Activated CD8-positive, alpha-beta T cell treated with anti-CD3 and anti-CD28 coated beads for 36 hours (primary cell): Measurements from ENCODE around the gene FAM13C. TPM values are rescaled to one million over a fixed set of nuclear protein-coding genes. Genes with fewer than 3 reads are reported as not detected.

Experiments used
- ATAC-seq: fragments of 200-7000 bp; cut with Tn5 transposase; one replicate; pipeline ENCODE4 v1.10.0; 2021; ENCODE audit warnings: mild to moderate bottlenecking, moderate library complexity
- CTCF ChIA-PET: fragments of 350-600 bp; sonication (Branson Sonifier 250); formaldehyde crosslinking; loops from one replicate; lab custom pipeline; 2021; ENCODE audit warnings: antibody characterized with exemption; lab: Charles Lee
- POLR2A ChIA-PET: fragments of 350-600 bp; sonication (Branson Sonifier 250); formaldehyde crosslinking; loops from one replicate; lab custom pipeline; 2021; ENCODE audit warnings: antibody characterized with exemption; lab: Charles Lee
- DNase-seq: peaks from one replicate; pipeline ENCODE4 v3.0.0-alpha.2; 2020
- H3K27ac Mint-ChIP-seq: one replicate; pipeline ENCODE4 v1.8.0; 2021; ENCODE audit warnings: mild to moderate bottlenecking, mixed read lengths
- H3K27me3 Mint-ChIP-seq: one replicate; pipeline ENCODE4 v1.8.0; 2021; ENCODE audit warnings: mixed read lengths
- H3K36me3 Mint-ChIP-seq: one replicate; pipeline ENCODE4 v1.8.0; 2021; ENCODE audit warnings: low read depth, mixed read lengths
- H3K4me1 Mint-ChIP-seq: one replicate; pipeline ENCODE4 v1.8.0; 2021; ENCODE audit warnings: low read depth, mixed read lengths
- H3K4me3 Mint-ChIP-seq: one replicate; pipeline ENCODE4 v1.8.0; 2021; ENCODE audit warnings: mild to moderate bottlenecking, moderate library complexity, mixed read lengths
- H3K9me3 Mint-ChIP-seq: one replicate; pipeline ENCODE4 v1.8.0; 2021; ENCODE audit warnings: mixed read lengths
- intact Hi-C: fragments of 100-400 bp; cut with micrococcal nuclease; formaldehyde crosslinking; loops from one replicate; pipeline ENCODE4 v1.10.0; 2022
- total RNA-seq, 2 experiments: library from RNA; stranded (reverse); gene quantifications; one replicate each; pipeline ENCODE4 v1.2.3, GENCODE V29; 2021
- TF ChIP-seq, protein P1 (sequence below): fragments of 200-600 bp; IDR thresholded peaks from one replicate; pipeline ENCODE4 v1.8.0; 2022; ENCODE audit warnings: antibody characterized with exemption, mild to moderate bottlenecking

FAM13C gene
- total RNA-seq, 2 experiments from 2014 or later = not detected

DNA sequence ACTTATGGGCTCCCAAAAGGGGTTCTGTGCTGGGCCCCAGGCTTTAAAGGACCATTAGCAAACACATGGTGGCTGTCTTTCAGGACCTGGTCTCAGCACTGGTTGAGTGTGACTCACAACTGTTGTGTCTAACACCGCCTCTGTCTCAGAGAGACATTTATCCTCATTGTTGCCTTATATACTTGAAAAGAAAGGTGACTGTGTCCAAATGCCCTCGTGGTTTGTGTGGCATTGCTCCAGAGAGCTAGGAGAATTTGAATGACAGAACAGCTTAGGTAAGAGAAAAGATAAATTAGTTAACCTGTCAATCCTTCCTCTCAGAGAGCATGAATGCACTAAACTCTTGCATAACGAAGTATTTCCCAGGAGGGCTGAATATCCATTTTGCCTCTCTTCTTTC is 14.5 kb upstream of the FAM13C start:
- TF ChIP-seq, protein P1, sequence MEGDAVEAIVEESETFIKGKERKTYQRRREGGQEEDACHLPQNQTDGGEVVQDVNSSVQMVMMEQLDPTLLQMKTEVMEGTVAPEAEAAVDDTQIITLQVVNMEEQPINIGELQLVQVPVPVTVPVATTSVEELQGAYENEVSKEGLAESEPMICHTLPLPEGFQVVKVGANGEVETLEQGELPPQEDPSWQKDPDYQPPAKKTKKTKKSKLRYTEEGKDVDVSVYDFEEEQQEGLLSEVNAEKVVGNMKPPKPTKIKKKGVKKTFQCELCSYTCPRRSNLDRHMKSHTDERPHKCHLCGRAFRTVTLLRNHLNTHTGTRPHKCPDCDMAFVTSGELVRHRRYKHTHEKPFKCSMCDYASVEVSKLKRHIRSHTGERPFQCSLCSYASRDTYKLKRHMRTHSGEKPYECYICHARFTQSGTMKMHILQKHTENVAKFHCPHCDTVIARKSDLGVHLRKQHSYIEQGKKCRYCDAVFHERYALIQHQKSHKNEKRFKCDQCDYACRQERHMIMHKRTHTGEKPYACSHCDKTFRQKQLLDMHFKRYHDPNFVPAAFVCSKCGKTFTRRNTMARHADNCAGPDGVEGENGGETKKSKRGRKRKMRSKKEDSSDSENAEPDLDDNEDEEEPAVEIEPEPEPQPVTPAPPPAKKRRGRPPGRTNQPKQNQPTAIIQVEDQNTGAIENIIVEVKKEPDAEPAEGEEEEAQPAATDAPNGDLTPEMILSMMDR = no peak
- no peak overlapping the region for H3K4me3 Mint-ChIP-seq

DNA sequence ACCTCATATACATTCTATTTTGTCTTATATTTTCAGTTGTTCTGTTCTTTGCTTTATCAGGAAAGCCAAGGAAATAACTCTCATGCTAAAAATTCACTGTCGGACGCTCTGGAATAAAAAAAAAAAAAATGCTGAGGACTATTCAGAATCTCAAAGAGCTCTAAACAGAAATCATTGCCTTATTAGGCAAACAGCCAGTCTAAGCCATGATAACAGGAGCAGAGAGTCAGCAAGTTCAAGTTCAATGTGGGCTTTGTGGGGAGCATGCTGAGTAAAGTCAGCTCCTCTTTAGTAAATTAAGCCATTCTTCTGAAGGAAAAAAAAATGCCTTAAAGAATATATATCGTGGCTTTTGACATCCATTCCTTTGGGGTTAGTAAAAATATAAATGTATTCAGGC is 13.6 kb upstream of the FAM13C start:
- POLR2A ChIA-PET = no interaction called here

More for the DNA sequence above, 14.5 kb upstream of the FAM13C start:
- Mint-ChIP-seq H3K36me3 (no peaks in the 10 kb centered on the region), H3K4me1 (no peaks in the 10 kb centered on the region), H3K27ac (no peak overlapping the region), H3K27me3 (no peaks in the 10 kb centered on the region), H3K9me3 (no peaks in the 10 kb centered on the region)
- DNase-seq (no peak), ATAC-seq (no peak)
- intact Hi-C loops = no loop called here
- ChIA-PET POLR2A (no interaction called here), CTCF (no interaction called here)

DNA sequence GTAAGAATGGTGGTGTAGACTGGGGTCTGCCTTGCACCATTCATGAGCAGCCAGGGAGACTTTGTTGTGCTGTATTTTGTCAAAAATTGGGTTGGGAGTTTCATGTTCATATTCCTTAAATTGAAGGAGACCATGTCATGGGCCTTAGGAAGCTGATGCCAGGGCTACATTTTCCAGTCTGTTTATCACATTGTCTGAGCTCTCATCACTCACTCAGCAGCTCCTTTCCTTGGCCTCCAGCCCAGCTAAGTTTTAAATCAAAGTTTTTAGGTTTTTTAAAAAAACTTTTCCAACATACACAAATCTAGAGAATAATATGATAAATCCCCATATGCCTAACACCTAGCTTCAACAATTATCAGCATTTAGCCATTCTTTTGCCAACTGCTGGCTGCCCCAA is 12.6 kb upstream of the FAM13C start:
- DNase-seq = no peak
- intact Hi-C loops = no loop called here
- H3K27me3 Mint-ChIP-seq = no peaks in the 10 kb centered on the region
- H3K36me3 Mint-ChIP-seq = no peaks in the 10 kb centered on the region
- ChIA-PET POLR2A (no interaction called here), CTCF (no interaction called here)
- no peaks in the 10 kb centered on the region for H3K9me3 Mint-ChIP-seq
- no peak for ATAC-seq
- H3K27ac Mint-ChIP-seq = no peak overlapping the region
- no peaks in the 10 kb centered on the region for H3K4me1 Mint-ChIP-seq
- TF ChIP-seq, protein P1 = no peak
- no peak overlapping the region for H3K4me3 Mint-ChIP-seq

More for the DNA sequence above, 13.6 kb upstream of the FAM13C start:
- Mint-ChIP-seq H3K4me1 (no peaks in the 10 kb centered on the region), H3K36me3 (no peaks in the 10 kb centered on the region), H3K9me3 (no peaks in the 10 kb centered on the region), H3K27ac (no peak overlapping the region), H3K4me3 (no peak overlapping the region), H3K27me3 (no peaks in the 10 kb centered on the region)
- ATAC-seq (no peak), DNase-seq (no peak)
- TF ChIP-seq, protein P1 = no peak
- CTCF ChIA-PET = no interaction called here
- intact Hi-C loops = no loop called here

DNA sequence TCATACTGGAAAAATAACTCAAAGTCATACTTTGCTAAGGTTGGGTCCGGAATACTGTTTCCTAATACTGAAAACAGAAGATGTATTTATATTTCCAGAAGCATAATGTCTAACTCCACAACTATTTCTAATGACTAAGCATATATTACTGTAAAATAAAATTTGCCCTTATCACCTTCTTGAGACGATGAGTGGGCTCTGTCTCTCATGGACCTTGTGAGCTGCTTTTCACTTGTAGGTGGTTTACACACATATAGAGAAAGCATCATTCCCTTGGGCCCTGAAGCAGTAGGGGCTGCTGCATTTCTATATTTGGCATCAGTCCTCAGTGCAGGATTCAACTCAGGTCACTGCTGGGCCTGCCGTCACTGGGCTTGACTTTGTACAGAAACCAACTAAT is 10.7 kb upstream of the FAM13C start:
- Mint-ChIP-seq H3K9me3 (no peaks in the 10 kb centered on the region), H3K27me3 (no peaks in the 10 kb centered on the region), H3K4me1 (no peaks in the 10 kb centered on the region), H3K36me3 (no peaks in the 10 kb centered on the region), H3K27ac (no peak overlapping the region), H3K4me3 (no peak overlapping the region)
- POLR2A ChIA-PET = no interaction called here
- TF ChIP-seq, protein P1 = no peak
- intact Hi-C loops = no loop called here
- ATAC-seq = no peak
- CTCF ChIA-PET = interaction anchor here (1.3 kb wide), 1 partner anchor 249 kb away, joined by 3 read pairs; no protein-coding TSS in a partner anchor
- no peak for DNase-seq

DNA sequence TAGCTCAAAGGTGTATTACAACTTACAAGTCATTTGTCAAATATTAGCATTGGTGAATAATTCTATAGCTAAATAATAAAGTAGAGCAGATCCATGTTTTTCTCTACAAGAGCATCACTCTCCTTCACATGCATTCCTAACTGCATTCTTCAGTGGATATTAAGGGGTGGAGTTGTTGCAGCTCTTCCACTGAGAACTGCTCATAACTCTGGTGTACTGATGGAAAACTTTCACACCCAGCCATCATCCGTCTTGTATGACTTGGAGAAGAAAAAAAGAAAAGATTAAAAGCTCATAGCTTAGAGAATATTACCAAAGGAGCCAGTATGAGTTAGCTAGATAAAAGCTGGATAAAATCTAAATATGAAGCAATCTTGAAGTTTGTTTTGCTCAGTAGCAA is 10.2 kb upstream of the FAM13C start:
- intact Hi-C loops = no loop called here
- no peak for ATAC-seq
- CTCF ChIA-PET = no interaction called here
- POLR2A ChIA-PET = no interaction called here
- H3K27me3 Mint-ChIP-seq = no peaks in the 10 kb centered on the region
- H3K9me3 Mint-ChIP-seq = no peaks in the 10 kb centered on the region
- no peaks in the 10 kb centered on the region for H3K36me3 Mint-ChIP-seq
- no peak overlapping the region for H3K27ac Mint-ChIP-seq
- H3K4me1 Mint-ChIP-seq = no peaks in the 10 kb centered on the region
- no peak overlapping the region for H3K4me3 Mint-ChIP-seq
- DNase-seq = no peak
- TF ChIP-seq, protein P1 = no peak
